ENCODE measurements around the gene TSPAN7.

Gene TSPAN7

DNA sequence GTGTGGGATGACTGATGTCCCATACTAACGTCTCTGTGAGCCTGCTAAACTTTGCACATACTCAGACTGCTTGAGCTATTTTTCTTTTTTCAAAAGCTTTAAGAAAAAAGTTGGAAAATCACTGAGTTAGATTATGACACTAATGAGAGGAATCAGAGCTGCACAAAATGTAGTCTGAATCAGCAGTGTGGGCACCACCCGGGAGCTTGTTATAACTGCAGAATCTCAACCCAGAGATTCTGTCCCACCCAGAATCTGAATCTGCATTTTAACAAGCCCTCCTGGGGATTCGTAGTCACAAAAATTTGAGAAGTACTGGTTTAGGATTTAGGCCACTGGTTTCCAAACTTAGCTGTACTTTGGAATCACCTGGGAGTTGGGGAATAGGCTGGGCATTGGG lies 137.8 kb downstream of the TSPAN7 start:
- DNase-seq, result no peak

DNA sequence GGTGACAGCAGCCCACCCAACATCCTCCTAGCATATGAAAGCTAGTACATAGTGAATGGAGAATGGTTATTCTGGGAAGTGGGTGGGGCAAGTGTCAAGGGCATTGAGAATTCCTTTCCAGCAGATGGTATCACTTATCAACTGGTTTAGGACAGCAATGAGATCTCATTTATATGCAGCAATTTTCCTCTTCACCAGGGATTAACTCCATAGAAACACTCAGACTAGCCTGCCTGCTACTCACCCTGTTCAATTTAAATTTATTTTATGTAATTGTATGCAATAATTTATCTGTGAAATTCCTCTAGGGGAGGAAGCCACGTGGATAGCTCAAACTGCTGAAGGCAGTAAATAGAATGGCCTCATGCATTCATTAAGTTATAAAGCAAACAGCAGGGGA lies 138.4 kb downstream of the TSPAN7 start:
- no peak for DNase-seq

DNA sequence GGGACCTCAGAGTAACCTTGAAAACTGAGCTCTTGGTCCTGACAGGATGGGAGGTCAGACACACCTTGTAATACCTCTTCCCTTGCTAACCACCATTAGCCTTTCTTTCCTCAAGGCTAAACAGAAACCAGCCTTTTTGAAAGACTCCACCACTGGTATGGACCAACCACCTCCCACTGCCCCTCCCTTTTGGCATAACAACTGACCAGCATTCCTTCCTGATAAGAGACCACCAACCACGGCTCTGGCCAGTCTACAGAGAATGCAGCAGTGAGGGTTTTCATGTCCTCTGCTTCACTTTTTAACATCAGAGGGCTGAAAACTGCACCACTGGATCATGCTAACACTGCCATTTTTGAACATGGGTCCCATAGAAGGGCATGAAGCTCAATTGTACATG lies 139.7 kb downstream of the TSPAN7 start:
- DNase-seq, result no peak

DNA sequence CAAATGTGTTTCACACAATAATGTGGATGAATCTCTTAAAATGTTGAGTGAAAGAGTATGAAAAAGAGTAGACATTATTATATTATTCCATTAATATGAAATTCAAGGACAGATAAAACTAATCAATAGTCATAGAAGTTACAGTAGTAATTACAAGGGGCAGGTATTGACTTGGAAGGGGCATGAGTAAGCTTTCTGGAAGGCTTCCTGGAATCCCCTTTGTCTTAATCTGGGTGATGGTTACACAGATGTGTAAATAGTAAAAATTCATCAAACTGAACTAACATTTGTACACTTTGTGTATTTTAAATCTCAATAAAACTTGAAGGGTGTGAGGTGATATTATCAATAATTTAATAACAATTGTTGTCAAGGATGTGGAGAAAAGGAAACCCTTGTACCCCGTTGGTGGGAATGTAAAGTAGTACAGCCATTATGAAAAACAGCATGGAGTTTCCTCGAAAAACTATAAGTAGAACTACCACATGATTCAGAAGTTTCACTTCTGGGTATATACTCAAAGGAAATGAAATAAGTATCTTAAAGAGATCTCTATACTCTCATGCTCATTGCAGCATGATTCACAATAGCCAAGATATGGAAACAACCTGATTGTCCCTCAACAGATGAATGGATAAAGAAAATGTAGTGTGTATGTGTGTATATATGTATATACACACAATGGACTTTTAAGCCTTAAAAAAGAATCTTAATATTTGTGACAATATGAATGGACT lies 143.0 kb downstream of the TSPAN7 start:
- no peak for DNase-seq

DNA sequence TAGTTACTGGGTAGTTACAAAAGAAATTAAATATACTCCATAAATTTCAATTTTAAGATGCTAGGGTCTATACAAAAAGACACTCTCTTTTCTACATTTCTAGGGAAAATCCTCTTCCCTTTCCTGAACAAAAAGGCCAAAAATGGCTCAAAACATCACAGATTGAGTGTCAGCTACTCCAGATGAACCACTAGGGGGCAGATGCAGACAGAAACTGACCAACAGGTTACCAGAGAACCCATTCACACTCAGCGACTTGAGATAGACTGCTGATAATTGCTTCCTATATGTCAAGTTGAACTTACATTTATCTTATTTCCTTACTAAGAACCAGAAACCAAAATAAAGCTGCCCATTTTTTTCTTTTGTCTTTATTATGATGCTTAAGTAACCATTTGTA lies 156.5 kb downstream of the TSPAN7 start:
- DNase-seq, result no peak

DNA sequence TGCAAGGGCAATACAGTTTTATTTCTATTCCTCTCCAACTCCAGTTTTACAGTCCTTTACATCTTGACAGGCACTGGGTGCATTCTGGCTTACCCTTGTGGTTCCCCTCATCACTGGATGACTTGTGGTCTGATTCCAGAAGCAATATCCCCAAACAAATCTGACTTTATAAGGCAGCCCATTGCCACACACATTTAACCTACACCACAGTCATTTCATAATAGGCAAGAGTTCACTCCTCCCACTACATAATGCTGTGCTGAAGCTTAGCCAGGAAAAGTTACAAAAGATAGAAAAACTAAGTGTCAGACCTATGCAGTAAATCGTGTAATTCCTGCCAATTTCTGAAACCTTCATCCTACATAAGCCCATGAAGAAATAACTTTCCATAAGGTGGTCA lies 157.0 kb downstream of the TSPAN7 start:
- DNase-seq, result no peak

DNA sequence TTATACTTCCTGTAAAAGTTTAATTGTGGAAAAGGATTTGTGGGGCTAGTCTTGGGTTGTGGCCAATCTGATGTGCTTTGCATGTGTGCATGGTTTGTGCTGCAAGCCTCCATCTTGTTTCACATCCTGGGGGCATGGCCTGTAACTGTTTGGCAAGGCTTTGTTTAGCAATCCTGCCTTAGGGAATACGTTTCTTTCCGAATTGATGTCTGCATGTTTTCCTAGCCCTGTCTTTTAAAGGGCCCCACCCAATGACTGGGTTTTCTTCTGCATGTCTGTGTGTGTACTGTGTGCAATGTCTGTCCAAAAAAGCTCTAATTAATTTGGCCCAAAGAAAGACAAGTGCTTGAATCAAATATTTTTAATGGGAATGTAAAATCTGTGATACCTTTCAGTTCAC lies 165.3 kb downstream of the TSPAN7 start:
- DNase-seq, result no peak

DNA sequence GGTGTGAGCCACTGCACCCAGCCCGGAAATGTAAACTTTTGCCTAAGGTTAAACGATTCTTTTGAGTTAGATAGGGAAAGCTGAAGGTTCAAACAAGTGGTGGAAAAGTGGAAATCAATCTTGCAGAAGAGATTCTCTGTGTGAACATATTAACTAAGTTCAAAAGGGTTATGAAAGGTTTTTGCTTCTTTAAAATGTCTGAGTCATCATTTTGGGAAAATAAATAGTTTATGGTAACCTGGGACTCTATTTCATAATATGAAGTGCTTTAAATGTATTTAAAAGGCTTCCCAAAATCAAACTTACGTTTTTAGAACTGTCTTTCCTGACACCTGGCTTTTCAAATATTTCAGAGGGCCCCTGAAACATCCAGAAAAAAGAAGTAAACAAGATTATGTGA lies 166.3 kb downstream of the TSPAN7 start:
- no peak for DNase-seq

DNA sequence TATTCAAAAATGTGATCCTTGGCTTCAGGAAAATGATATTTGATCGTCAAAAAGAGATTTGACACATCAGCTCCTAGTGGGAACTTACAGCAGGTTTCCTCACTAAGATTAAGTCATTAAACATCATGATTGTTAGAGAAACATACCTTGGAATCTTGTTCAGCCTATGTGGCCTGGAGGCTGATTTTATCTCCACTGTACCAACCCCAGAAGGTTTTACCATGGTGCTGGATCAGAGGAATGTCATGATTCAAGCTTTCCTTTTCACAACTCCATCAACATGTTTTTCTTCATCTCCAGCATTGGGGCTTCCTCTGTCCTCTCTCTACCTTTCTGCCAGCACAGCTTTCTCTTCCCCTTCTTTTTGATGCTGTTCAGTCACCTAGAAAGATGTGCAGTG lies 171.5 kb downstream of the TSPAN7 start:
- DNase-seq, result no peak
